ENCODE measurements around the gene PTGDR. TPM values are rescaled to one million over a fixed set of nuclear protein-coding genes. Genes with fewer than 3 reads are reported as not detected.

The PTGDR gene
- total and polyA plus RNA-seq, 7 donors: 0.28 to 8.2 (median 0.93) TPM; not detected in 1

- H3K4me1 ChIP-seq: no peaks in the 10 kb centered on the region
- no peaks in the 10 kb centered on the region for H3K27me3 ChIP-seq
- DNase-seq: no peak
- no peaks in the 10 kb centered on the region for H3K36me3 ChIP-seq
- no peak overlapping the region for H3K4me3 ChIP-seq
- no peaks in the 10 kb centered on the region for H3K9me3 ChIP-seq
- intact Hi-C loops (cut with DNase I): no loop called here
- H3K27ac ChIP-seq: no peak overlapping the region
- TF ChIP-seq CTCF (IDR thresholded peaks at IDR 0.05) (no peak), POLR2A (IDR thresholded peaks at IDR 0.05) (no peak), POLR2AphosphoS5 (IDR thresholded peaks at IDR 0.05) (no peak), EP300 (IDR thresholded peaks at IDR 0.05) (no peak)
- WGBS, 2 donors: 64 to 70% methylated on average over 5 of the region's 5 CpGs
Observed at GRCh38 chr14:52241087-52241793, 26.3 kb upstream of the PTGDR start.

GRCh38 chr14:52244328-52244727, 23.2 kb upstream of the PTGDR start:
- DNase-seq: no peak
- Histone ChIP-seq H3K27ac (no peak overlapping the region), H3K36me3 (no peaks in the 10 kb centered on the region), H3K4me1 (no peaks in the 10 kb centered on the region), H3K4me3 (no peak overlapping the region), H3K9me3 (no peaks in the 10 kb centered on the region), H3K27me3 (no peaks in the 10 kb centered on the region)
- WGBS, 2 donors: 86 to 91% methylated on average over 2 of the region's 2 CpGs
- intact Hi-C loops (cut with DNase I): no loop called here
- TF ChIP-seq EP300 (IDR thresholded peaks at IDR 0.05): no peak
- TF ChIP-seq POLR2A (IDR thresholded peaks at IDR 0.05): no peak
- no peak for TF ChIP-seq POLR2AphosphoS5 (IDR thresholded peaks at IDR 0.05)
- TF ChIP-seq CTCF (IDR thresholded peaks at IDR 0.05): no peak

DNA sequence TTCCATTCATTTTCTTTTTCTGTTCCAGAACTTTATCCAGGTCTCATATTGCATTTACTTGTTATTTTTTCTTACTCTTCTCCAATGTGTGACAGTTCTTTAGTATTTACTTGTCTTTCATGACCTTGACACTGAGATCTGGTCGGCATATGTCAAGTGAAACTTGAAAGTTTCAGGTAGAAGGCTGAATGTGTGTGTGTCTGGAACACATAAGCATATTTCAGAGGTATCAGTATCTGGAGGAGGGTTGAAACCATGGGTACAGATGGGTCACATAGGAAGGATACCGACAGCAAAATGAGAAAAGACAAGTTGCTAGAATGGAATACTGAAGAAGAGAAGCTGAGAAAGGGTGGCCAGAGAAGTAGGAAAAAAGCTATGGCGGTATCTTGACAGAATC, 22.5 kb upstream of the PTGDR start:
- DNase-seq: no peak
- TF ChIP-seq CTCF (IDR thresholded peaks at IDR 0.05) (no peak), POLR2AphosphoS5 (IDR thresholded peaks at IDR 0.05) (no peak), POLR2A (IDR thresholded peaks at IDR 0.05) (no peak), EP300 (IDR thresholded peaks at IDR 0.05) (no peak)
- Histone ChIP-seq H3K9me3 (no peaks in the 10 kb centered on the region), H3K27ac (no peak overlapping the region), H3K27me3 (no peaks in the 10 kb centered on the region), H3K4me1 (no peaks in the 10 kb centered on the region), H3K4me3 (no peak overlapping the region), H3K36me3 (no peaks in the 10 kb centered on the region)
- 89 to 95% methylated on average over 3 of the region's 3 CpGs for WGBS, 2 donors
- intact Hi-C loops (cut with DNase I): no loop called here

DNA sequence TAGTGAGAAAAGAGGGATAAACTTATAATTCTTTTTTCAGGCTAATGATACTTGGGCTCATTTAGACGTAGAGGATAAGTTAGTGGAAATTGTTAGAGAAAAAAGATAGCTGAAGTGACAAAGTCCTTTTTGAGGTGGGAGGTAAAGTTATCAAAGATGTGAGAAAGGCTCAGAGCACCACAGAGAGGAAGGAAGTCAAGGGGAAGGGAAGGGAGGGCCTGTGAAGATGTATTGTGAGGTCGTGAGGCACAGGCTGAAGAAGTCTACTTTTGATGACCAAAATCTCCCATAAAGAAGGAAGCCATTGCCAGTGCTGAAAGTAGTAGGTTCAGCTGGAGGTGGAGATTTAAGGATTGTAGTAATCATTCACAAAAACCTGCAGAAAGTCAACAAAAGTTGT, 19.4 kb upstream of the PTGDR start:
- no peak overlapping the region for H3K27ac ChIP-seq
- H3K4me1 ChIP-seq: no peaks in the 10 kb centered on the region
- intact Hi-C loops (cut with DNase I): no loop called here
- H3K4me3 ChIP-seq: no peak overlapping the region
- DNase-seq: no peak
- no peak for TF ChIP-seq EP300 (IDR thresholded peaks at IDR 0.05)
- TF ChIP-seq CTCF (IDR thresholded peaks at IDR 0.05): no peak
- TF ChIP-seq POLR2AphosphoS5 (IDR thresholded peaks at IDR 0.05): no peak
- no peak for TF ChIP-seq POLR2A (IDR thresholded peaks at IDR 0.05)
- no peaks in the 10 kb centered on the region for H3K36me3 ChIP-seq
- 60 to 85% methylated on average over 2 of the region's 2 CpGs for WGBS, 2 donors
- no peaks in the 10 kb centered on the region for H3K9me3 ChIP-seq
- H3K27me3 ChIP-seq: no peaks in the 10 kb centered on the region

GRCh38 chr14:52251724-52252123, 15.8 kb upstream of the PTGDR start:
- no peak for TF ChIP-seq EP300 (IDR thresholded peaks at IDR 0.05)
- no peak for TF ChIP-seq POLR2A (IDR thresholded peaks at IDR 0.05)
- TF ChIP-seq CTCF (IDR thresholded peaks at IDR 0.05): no peak
- TF ChIP-seq POLR2AphosphoS5 (IDR thresholded peaks at IDR 0.05): no peak
- intact Hi-C loops (cut with DNase I): no loop called here
- 96 to 97% methylated on average over 1 of the region's 1 CpG for WGBS, 2 donors

More at GRCh38 chr14:52251724-52252123, 15.8 kb upstream of the PTGDR start:
- Histone ChIP-seq H3K4me1 (no peaks in the 10 kb centered on the region), H3K27me3 (no peaks in the 10 kb centered on the region), H3K9me3 (no peaks in the 10 kb centered on the region), H3K4me3 (no peak overlapping the region), H3K27ac (no peak overlapping the region), H3K36me3 (no peaks in the 10 kb centered on the region)
- DNase-seq: no peak

All from sigmoid colon (tissue), 7 donors.